Tibial artery (tissue), 4 donors: ENCODE measurements around the gene USE1.

Source experiments
- DNase-seq, 2 donors: peaks; one replicate each; pipeline ENCODE4 v3.0.0-alpha.2; 2019
- H3K27ac ChIP-seq, 2 donors: fragments of 200-600 bp; sonication (generic) in 1 of 2; 1 replicate in 1 of 2; 2 replicates in 1 of 2; pipeline ENCODE4 v1.5.1; 2018 to 2019; ENCODE audit warnings: mild to moderate bottlenecking in 1 of 2
- H3K27me3 ChIP-seq, 2 donors: fragments of 200-600 bp; sonication (generic) in 1 of 2; one replicate each; pipeline versions ENCODE4 v1.5.1 to v1.6.0; 2016 to 2019
- H3K36me3 ChIP-seq, 3 donors: fragments of 200-600 bp; sonication (generic) in 2 of 3; one replicate each; pipeline ENCODE4 v1.5.1; 2016 to 2019; ENCODE audit warnings: mild to moderate bottlenecking in 2 of 3
- H3K4me1 ChIP-seq, 4 donors: fragments of 200-600 bp; sonication (generic) in 2 of 4; 1 replicate in 3 of 4; 2 replicates in 1 of 4; pipeline ENCODE4 v1.5.1; 2016 to 2019
- H3K4me3 ChIP-seq, 2 donors: fragments of 200-600 bp; sonication (generic) in 1 of 2; 1 replicate in 1 of 2; 2 replicates in 1 of 2; pipeline ENCODE4 v1.5.1; 2018 to 2019; ENCODE audit warnings: mild to moderate bottlenecking in 2 of 2
- H3K9me3 ChIP-seq, 3 donors: fragments of 200-600 bp; sonication (generic) in 1 of 3; one replicate each; pipeline ENCODE4 v1.5.1; 2016 to 2019
- intact Hi-C: fragments of 100-400 bp; cut with DNase I; formaldehyde crosslinking; loops from one replicate; pipeline ENCODE4 v1.15.0; 2023; ENCODE audit warnings: low total_unique reads
- TF ChIP-seq, protein P1 (sequence below), 2 experiments: fragments of 200-600 bp in 1 of 2; fragments of 450-650 bp in 1 of 2; IDR thresholded peaks; one replicate each; pipeline ENCODE4 v1.5.1; 2017 to 2019; ENCODE audit warnings: antibody characterized with exemption in 2 of 2, mild to moderate bottlenecking in 1 of 2, moderate library complexity in 1 of 2

The USE1 gene

GRCh38 chr19:17259934-17260333 lies 44.8 kb downstream of the USE1 start:
- intact Hi-C loops, result no loop called here
- TF ChIP-seq, protein P1, sequence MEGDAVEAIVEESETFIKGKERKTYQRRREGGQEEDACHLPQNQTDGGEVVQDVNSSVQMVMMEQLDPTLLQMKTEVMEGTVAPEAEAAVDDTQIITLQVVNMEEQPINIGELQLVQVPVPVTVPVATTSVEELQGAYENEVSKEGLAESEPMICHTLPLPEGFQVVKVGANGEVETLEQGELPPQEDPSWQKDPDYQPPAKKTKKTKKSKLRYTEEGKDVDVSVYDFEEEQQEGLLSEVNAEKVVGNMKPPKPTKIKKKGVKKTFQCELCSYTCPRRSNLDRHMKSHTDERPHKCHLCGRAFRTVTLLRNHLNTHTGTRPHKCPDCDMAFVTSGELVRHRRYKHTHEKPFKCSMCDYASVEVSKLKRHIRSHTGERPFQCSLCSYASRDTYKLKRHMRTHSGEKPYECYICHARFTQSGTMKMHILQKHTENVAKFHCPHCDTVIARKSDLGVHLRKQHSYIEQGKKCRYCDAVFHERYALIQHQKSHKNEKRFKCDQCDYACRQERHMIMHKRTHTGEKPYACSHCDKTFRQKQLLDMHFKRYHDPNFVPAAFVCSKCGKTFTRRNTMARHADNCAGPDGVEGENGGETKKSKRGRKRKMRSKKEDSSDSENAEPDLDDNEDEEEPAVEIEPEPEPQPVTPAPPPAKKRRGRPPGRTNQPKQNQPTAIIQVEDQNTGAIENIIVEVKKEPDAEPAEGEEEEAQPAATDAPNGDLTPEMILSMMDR (IDR thresholded peaks at IDR 0.05), result no peak
- H3K36me3 ChIP-seq, result no peaks in the 10 kb centered on the region
- no peak for DNase-seq
- H3K27me3 ChIP-seq, result no peaks in the 10 kb centered on the region
- no peak overlapping the region for H3K4me3 ChIP-seq
- H3K4me1 ChIP-seq, result no peaks in the 10 kb centered on the region
- H3K27ac ChIP-seq, result no peak overlapping the region
- H3K9me3 ChIP-seq, result peaks cover 0 to 9% (median 0%) of the 10 kb centered on the region in 3 donors

- Histone ChIP-seq H3K36me3 (no peaks in the 10 kb centered on the region), H3K9me3 (peaks cover 0 to 9% (median 0%) of the 10 kb centered on the region in 3 donors), H3K27ac (no peak overlapping the region), H3K4me3 (no peak overlapping the region), H3K27me3 (no peaks in the 10 kb centered on the region), H3K4me1 (no peaks in the 10 kb centered on the region)
- TF ChIP-seq, protein P1 (IDR thresholded peaks at IDR 0.05), result peak; percentile 82 to 89
- peak; percentile 74 to 85 for DNase-seq
- intact Hi-C loops, result no loop called here
These were observed 45.7 kb downstream of the USE1 start for GRCh38 chr19:17260842-17261325.

DNA sequence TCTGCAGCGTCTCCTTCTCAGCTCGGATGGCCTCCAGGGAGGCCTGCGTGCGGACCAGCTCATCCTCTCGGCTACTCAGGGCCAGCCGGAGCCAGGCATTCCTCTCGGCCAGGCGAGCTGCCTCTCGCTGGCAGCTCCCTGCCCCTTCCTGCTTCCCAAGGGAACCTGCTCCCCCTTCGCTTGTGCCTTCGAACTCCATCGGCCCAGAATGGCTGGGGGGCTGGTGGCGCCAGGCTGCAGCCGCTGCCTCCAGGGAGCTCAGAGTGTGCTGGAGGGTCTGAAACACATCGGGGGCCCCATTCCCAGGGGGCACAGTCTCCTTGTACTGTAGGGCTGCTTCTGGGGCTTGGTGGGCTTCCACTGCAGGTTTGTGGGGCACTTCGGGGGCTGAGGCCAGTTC lies 47.4 kb downstream of the USE1 start:
- Histone ChIP-seq H3K27ac (no peak overlapping the region), H3K4me3 (no peak overlapping the region), H3K36me3 (no peaks in the 10 kb centered on the region), H3K27me3 (no peaks in the 10 kb centered on the region), H3K9me3 (peaks cover 0 to 9% (median 0%) of the 10 kb centered on the region in 3 donors), H3K4me1 (peaks cover 0 to under 1% (median under 1%) of the 10 kb centered on the region in 4 donors)
- intact Hi-C loops, result no loop called here
- no peak for DNase-seq
- TF ChIP-seq, protein P1 (IDR thresholded peaks at IDR 0.05), result no peak

GRCh38 chr19:17263712-17264640 lies 48.8 kb downstream of the USE1 start:
- no peaks in the 10 kb centered on the region for H3K27me3 ChIP-seq
- peaks cover 2 to 4% (median 4%) of the 10 kb centered on the region in 3 donors for H3K36me3 ChIP-seq
- intact Hi-C loops, result no loop called here
- DNase-seq, result no peak
- peaks cover 0 to 14% (median 12%) of the 10 kb centered on the region in 4 donors for H3K4me1 ChIP-seq
- TF ChIP-seq, protein P1 (IDR thresholded peaks at IDR 0.05), result no peak
- peak overlapping the region; percentile 13 to 20 for H3K4me3 ChIP-seq
- H3K9me3 ChIP-seq, result peaks cover 0 to 9% (median 0%) of the 10 kb centered on the region in 3 donors
- no peak overlapping the region for H3K27ac ChIP-seq

GRCh38 chr19:17264641-17264979 lies 49.5 kb downstream of the USE1 start, which contains the start of gene USHBP1:
TSS of gene USHBP1 (minus strand) at chr19:17264745. CDS start at chr19:17264299, 446 bp downstream.
- H3K36me3 ChIP-seq, result peaks cover 8 to 11% (median 10%) of the 10 kb centered on the region in 3 donors
- H3K27me3 ChIP-seq, result no peaks in the 10 kb centered on the region
- peaks cover 0 to 3% (median 0%) of the 10 kb centered on the region in 3 donors for H3K9me3 ChIP-seq
- DNase-seq, result no peak
- H3K4me3 ChIP-seq, result peak within 1 kb of the TSS; percentile 13 to 20
- H3K27ac ChIP-seq, result no peak within 1 kb of the TSS
- H3K4me1 ChIP-seq, result peaks cover 0 to 14% (median 12%) of the 10 kb centered on the region in 4 donors
- intact Hi-C loops, result no loop called here
- TF ChIP-seq, protein P1 (IDR thresholded peaks at IDR 0.05), result no peak
